ENCODE data around the gene APBA2.

Gene APBA2

DNA sequence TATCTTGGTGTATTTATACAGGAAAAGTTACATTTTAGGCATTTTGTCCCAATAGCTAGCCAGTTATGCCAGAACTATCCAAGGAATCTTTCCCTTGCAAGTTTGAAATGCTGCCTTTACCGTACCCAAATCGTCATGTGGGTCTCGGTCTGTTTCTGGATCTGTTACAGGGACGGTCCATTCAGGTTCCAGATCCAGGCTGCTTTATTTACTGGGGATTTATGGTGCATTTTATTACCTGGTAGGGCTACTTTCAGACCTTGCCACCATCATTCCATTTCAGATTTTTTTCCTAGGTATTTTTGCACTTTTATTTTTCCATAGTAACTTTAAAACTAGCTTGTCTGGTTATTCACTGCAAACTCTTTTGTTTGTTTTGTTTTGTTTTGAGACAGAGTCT is 197.4 kb downstream of the APBA2 start:
- Histone ChIP-seq H3K9me3 (ENCODE audit: control insufficient read depth, insufficient read depth, low read depth, low read length) (no peaks in the 10 kb centered on the region), H3K4me3 (ENCODE audit: low read depth, low read length) (no peak overlapping the region), H3K36me3 (ENCODE audit: control insufficient read depth in 2 of 2, insufficient read depth in 1 of 2, low read length in 2 of 2) (no peaks in the 10 kb centered on the region), H3K4me1 (ENCODE audit: control insufficient read depth, insufficient read depth, low read length) (no peaks in the 10 kb centered on the region), H3K27ac (ENCODE audit: extremely low read depth, low read depth, low read length) (no peak overlapping the region)
- TF ChIP-seq ZNF610 (tag by site-specific recombination; IDR thresholded peaks at IDR 0.05; ENCODE audit: borderline replicate concordance) (no peak), ZNF140 (tag by site-specific recombination; IDR thresholded peaks at IDR 0.05) (no peak), ZNF473 (tag by site-specific recombination; IDR thresholded peaks at IDR 0.05) (no peak)
- ChIA-PET POLR2A (no interaction called here), CTCF (interaction anchor here (0.6 to 0.7 kb wide), 2 partner anchors 19 to 250 kb away, joined by 4 read pairs; no protein-coding TSS in a partner anchor)

DNA sequence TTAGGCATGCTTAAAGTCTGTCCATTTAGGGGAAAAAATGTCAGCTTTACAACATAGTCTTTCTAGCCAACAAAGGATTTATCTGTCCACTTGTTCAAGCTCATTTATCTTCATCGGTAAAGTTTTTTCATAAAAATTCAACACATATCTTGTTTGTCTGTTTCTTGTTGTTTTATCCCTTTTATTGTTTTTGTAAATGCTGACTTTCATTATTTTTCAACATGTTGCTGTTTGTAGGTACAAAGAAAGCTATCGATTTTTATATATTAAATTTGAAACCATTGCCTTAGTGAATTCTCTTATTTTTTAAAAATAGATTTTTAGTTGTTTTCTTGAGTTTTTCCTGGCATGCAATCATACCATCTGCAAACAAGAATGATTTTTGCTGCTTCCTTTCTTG is 198.1 kb downstream of the APBA2 start:
- H3K9me3 ChIP-seq (ENCODE audit: control insufficient read depth, insufficient read depth, low read depth, low read length), result no peaks in the 10 kb centered on the region
- H3K4me1 ChIP-seq (ENCODE audit: control insufficient read depth, insufficient read depth, low read length), result no peaks in the 10 kb centered on the region
- TF ChIP-seq ZNF211 (tag by site-specific recombination; IDR thresholded peaks at IDR 0.05; ENCODE audit: low read depth) (no peak), ZNF747 (tag by site-specific recombination; IDR thresholded peaks at IDR 0.05) (no peak), ZNF843 (tag by site-specific recombination; IDR thresholded peaks at IDR 0.05) (no peak)
- H3K4me3 ChIP-seq (ENCODE audit: low read depth, low read length), result no peak overlapping the region
- POLR2A ChIA-PET, result no interaction called here
- H3K27ac ChIP-seq (ENCODE audit: extremely low read depth, low read depth, low read length), result no peak overlapping the region
- no peaks in the 10 kb centered on the region for H3K36me3 ChIP-seq (ENCODE audit: control insufficient read depth in 2 of 2, insufficient read depth in 1 of 2, low read length in 2 of 2)
- CTCF ChIA-PET, result interaction anchor here (0.6 kb wide), 1 partner anchor 251 kb away, joined by 4 read pairs; no protein-coding TSS in a partner anchor

DNA sequence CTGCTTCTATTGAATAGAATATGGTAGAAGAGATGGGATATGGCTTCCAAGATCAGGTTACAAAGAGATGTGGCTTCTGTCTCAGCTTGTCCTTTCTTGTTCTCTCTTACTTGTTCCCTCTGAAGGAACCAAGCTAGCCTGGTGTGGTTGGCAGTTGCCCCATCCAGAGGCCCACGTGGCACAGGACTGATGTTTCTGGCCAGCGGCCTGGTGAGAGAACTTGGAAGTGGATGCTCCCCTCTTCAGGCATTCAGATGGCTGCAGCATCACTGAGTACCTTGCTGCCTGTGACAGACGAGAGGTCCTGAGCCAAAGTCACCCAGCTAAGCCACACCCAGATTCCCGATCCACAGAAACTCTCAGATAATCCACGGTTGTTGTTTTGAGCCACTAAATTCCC is 200.2 kb downstream of the APBA2 start:
- H3K27ac ChIP-seq (ENCODE audit: extremely low read depth, low read depth, low read length), result no peak overlapping the region
- ChIA-PET POLR2A (interaction anchor here (0.7 kb wide), 1 partner anchor 97 kb away, joined by 5 read pairs; no protein-coding TSS in a partner anchor), CTCF (interaction anchor here (0.6 to 0.8 kb wide), 2 partner anchors 10 to 83 kb away, joined by 3 to 4 read pairs; no protein-coding TSS in a partner anchor)
- TF ChIP-seq ZNF174 (tag by site-specific recombination; IDR thresholded peaks at IDR 0.05) (no peak), ZBTB21 (tag by site-specific recombination; IDR thresholded peaks at IDR 0.05) (no peak), ZNF2 (tag by site-specific recombination; IDR thresholded peaks at IDR 0.05) (no peak), ZBTB8A (tag by site-specific recombination; IDR thresholded peaks at IDR 0.05) (no peak), ZNF544 (tag by site-specific recombination; IDR thresholded peaks at IDR 0.05) (no peak), ZNF561 (tag by site-specific recombination; IDR thresholded peaks at IDR 0.05; ENCODE audit: borderline replicate concordance) (no peak)
- H3K4me1 ChIP-seq (ENCODE audit: control insufficient read depth, insufficient read depth, low read length), result no peaks in the 10 kb centered on the region
- H3K4me3 ChIP-seq (ENCODE audit: low read depth, low read length), result no peak overlapping the region
- no peaks in the 10 kb centered on the region for H3K9me3 ChIP-seq (ENCODE audit: control insufficient read depth, insufficient read depth, low read depth, low read length)
- no peaks in the 10 kb centered on the region for H3K36me3 ChIP-seq (ENCODE audit: control insufficient read depth in 2 of 2, insufficient read depth in 1 of 2, low read length in 2 of 2)

DNA sequence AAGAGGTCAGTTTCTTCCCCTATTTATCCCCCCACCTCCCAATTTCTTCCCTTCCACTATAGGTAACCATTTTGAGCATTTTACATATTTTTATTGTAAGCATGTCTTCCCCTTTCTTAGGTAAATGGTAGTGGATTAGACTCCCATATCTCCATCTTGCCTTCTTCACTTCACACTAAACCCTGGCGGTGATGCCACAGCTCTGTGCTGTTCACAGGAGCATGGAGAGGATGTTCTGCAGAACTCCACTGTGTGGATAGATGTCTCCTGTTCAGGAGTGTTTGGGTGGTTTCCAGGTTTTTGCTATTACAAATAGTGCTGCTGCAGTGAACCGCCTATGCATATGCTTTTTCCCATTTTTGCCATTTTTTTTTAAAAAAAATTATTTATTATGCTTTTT is 201.1 kb downstream of the APBA2 start:
- no peak overlapping the region for H3K4me3 ChIP-seq (ENCODE audit: low read depth, low read length)
- no peaks in the 10 kb centered on the region for H3K4me1 ChIP-seq (ENCODE audit: control insufficient read depth, insufficient read depth, low read length)
- ChIA-PET POLR2A (no interaction called here), CTCF (no interaction called here)
- no peaks in the 10 kb centered on the region for H3K9me3 ChIP-seq (ENCODE audit: control insufficient read depth, insufficient read depth, low read depth, low read length)
- TF ChIP-seq ZNF175 (tag by site-specific recombination; IDR thresholded peaks at IDR 0.05), result no peak
- no peak for TF ChIP-seq ZNF350 (tag by site-specific recombination; IDR thresholded peaks at IDR 0.05)
- TF ChIP-seq ZNF670 (tag by site-specific recombination; IDR thresholded peaks at IDR 0.05; ENCODE audit: low read depth), result no peak
- no peak overlapping the region for H3K27ac ChIP-seq (ENCODE audit: extremely low read depth, low read depth, low read length)
- H3K36me3 ChIP-seq (ENCODE audit: control insufficient read depth in 2 of 2, insufficient read depth in 1 of 2, low read length in 2 of 2), result no peaks in the 10 kb centered on the region

- Histone ChIP-seq H3K4me1 (ENCODE audit: control insufficient read depth, insufficient read depth, low read length) (no peaks in the 10 kb centered on the region), H3K36me3 (ENCODE audit: control insufficient read depth in 2 of 2, insufficient read depth in 1 of 2, low read length in 2 of 2) (no peaks in the 10 kb centered on the region), H3K27ac (ENCODE audit: extremely low read depth, low read depth, low read length) (no peak overlapping the region), H3K4me3 (ENCODE audit: low read depth, low read length) (no peak overlapping the region), H3K9me3 (ENCODE audit: control insufficient read depth, insufficient read depth, low read depth, low read length) (no peaks in the 10 kb centered on the region)
- ChIA-PET POLR2A (no interaction called here), CTCF (interaction anchor here (1.3 kb wide), 1 partner anchor 16 kb away, joined by 4 read pairs; no protein-coding TSS in a partner anchor)
- TF ChIP-seq, protein P1, sequence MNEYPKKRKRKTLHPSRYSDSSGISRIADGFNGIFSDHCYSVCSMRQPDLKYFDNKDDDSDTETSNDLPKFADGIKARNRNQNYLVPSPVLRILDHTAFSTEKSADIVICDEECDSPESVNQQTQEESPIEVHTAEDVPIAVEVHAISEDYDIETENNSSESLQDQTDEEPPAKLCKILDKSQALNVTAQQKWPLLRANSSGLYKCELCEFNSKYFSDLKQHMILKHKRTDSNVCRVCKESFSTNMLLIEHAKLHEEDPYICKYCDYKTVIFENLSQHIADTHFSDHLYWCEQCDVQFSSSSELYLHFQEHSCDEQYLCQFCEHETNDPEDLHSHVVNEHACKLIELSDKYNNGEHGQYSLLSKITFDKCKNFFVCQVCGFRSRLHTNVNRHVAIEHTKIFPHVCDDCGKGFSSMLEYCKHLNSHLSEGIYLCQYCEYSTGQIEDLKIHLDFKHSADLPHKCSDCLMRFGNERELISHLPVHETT (tag by site-specific recombination; IDR thresholded peaks at IDR 0.05), result no peak
- TF ChIP-seq ZNF146 (tag by site-specific recombination; IDR thresholded peaks at IDR 0.05), result no peak
- no peak for TF ChIP-seq ZNF248 (tag by site-specific recombination; IDR thresholded peaks at IDR 0.05)
- TF ChIP-seq OVOL3 (tag by site-specific recombination; IDR thresholded peaks at IDR 0.05), result no peak
- TF ChIP-seq ZBTB8A (tag by site-specific recombination; IDR thresholded peaks at IDR 0.05), result no peak
Observed at GRCh38 chr15:29087521-29088285, 201.9 kb downstream of the APBA2 start.
